H1 (cell line): ENCODE measurements around the gene CTSH. TPM values are rescaled to one million over a fixed set of nuclear protein-coding genes. Genes with fewer than 3 reads are reported as not detected.

Source experiments
- CTCF ChIA-PET: fragments of 300-600 bp; sonication (Branson Sonifier 250); formaldehyde crosslinking; loops from one replicate; lab custom pipeline; 2021; ENCODE audit not compliant: partially characterized antibody; lab: Charles Lee
- POLR2A ChIA-PET: fragments of 300-600 bp; sonication (Branson Sonifier 250); formaldehyde crosslinking; loops from one replicate; lab custom pipeline; 2021; ENCODE audit warnings: inconsistent platforms; ENCODE audit not compliant: partially characterized antibody; lab: Charles Lee
- DNase-seq, 2 experiments: peaks; one replicate each; pipeline versions ENCODE4 v3.0.0 to v3.0.0-alpha.2; 2010 to 2022; ENCODE audit warnings: low spot score in 2 of 2, low read depth in 1 of 2, mixed read lengths in 1 of 2
- FAIRE-seq: peaks from 2 replicates; lab custom pipeline; 2011; peaks lifted over from hg19 to GRCh38; lab: Jason Lieb, UNC
- H2AFZ ChIP-seq: 2 replicates; pipeline ENCODE4 v1.8.1; 2012; ENCODE audit warnings: low read length, inconsistent platforms
- H2AK5ac ChIP-seq: 2 replicates; pipeline ENCODE4 v1.6.1; 2013; ENCODE audit warnings: low read depth, low read length
- H2BK120ac ChIP-seq: replicated peaks from 2 replicates; pipeline ENCODE3; 2013; ENCODE audit warnings: low read depth, low read length, inconsistent platforms
- H2BK12ac ChIP-seq: 2 replicates; pipeline ENCODE4 v1.6.1; 2013; ENCODE audit warnings: low read depth, low read length
- H2BK15ac ChIP-seq: 2 replicates; pipeline ENCODE4 v1.6.1; 2013; ENCODE audit warnings: low read length
- H2BK20ac ChIP-seq: 2 replicates; pipeline ENCODE4 v1.6.1; 2013; ENCODE audit warnings: low read length
- H2BK5ac ChIP-seq: 2 replicates; pipeline ENCODE4 v1.6.1; 2013; ENCODE audit warnings: low read depth, low read length
- H3K14ac ChIP-seq: 2 replicates; pipeline ENCODE4 v1.6.1; 2013; ENCODE audit warnings: inconsistent platforms; ENCODE audit not compliant: insufficient read length
- H3K18ac ChIP-seq: 2 replicates; pipeline ENCODE4 v1.6.1; 2013; ENCODE audit warnings: low read length; ENCODE audit errors: extremely low read depth
- H3K23ac ChIP-seq: 2 replicates; pipeline ENCODE4 v1.6.1; 2013; ENCODE audit warnings: inconsistent platforms; ENCODE audit not compliant: insufficient read length
- H3K23me2 ChIP-seq: 2 replicates; pipeline ENCODE4 v1.6.1; 2013; ENCODE audit warnings: low read depth, low read length
- H3K27ac ChIP-seq: 2 replicates; pipeline ENCODE4 v1.6.1; 2011; ENCODE audit warnings: low read depth, low read length, inconsistent platforms
- H3K27me3 ChIP-seq, 4 experiments: replicated peaks in 1 of 4; 1 replicate in 1 of 4; 2 replicates in 3 of 4; pipeline versions ENCODE4 v1.6.1 to v1.8.1; 2011 to 2013; ENCODE audit warnings: low read length in 3 of 4, mild to moderate bottlenecking in 3 of 4, inconsistent platforms in 2 of 4, mixed read lengths in 2 of 4, moderate library complexity in 1 of 4; ENCODE audit not compliant: control insufficient read depth in 3 of 4, insufficient read depth in 3 of 4; ENCODE audit errors: extremely low read depth in 1 of 4
- H3K36me3 ChIP-seq, 4 experiments: 2 replicates each; pipeline versions ENCODE4 v1.6.1 to v1.8.1; 2011 to 2013; ENCODE audit warnings: mild to moderate bottlenecking in 4 of 4, low read length in 3 of 4, moderate library complexity in 2 of 4, control low read depth in 1 of 4, inconsistent platforms in 1 of 4; ENCODE audit not compliant: insufficient read depth in 4 of 4, control insufficient read depth in 2 of 4
- H3K4ac ChIP-seq: replicated peaks from 2 replicates; pipeline ENCODE3; 2013; ENCODE audit warnings: low read length, low read depth, mixed read lengths, inconsistent platforms; ENCODE audit not compliant: insufficient read length
- H3K4me1 ChIP-seq, 4 experiments: replicated peaks in 1 of 4; 1 replicate in 1 of 4; 2 replicates in 3 of 4; pipeline versions ENCODE4 v1.6.1 to v1.8.1; 2011 to 2013; ENCODE audit warnings: low read length in 3 of 4, inconsistent platforms in 2 of 4, mixed read lengths in 1 of 4; ENCODE audit not compliant: insufficient read depth in 4 of 4, control insufficient read depth in 3 of 4
- H3K4me2 ChIP-seq, 2 experiments: 2 replicates each; pipeline versions ENCODE4 v1.6.1 to v1.8.1; 2011 to 2013; ENCODE audit warnings: low read depth in 2 of 2, low read length in 2 of 2, control low read depth in 1 of 2, inconsistent platforms in 1 of 2, mild to moderate bottlenecking in 1 of 2; ENCODE audit not compliant: insufficient read depth in 1 of 2
- H3K4me3 ChIP-seq, 4 experiments: fragments of 200-600, 300-600 bp in 1 of 4; sonication (generic), shearing (Covaris generic), sonication (Bioruptor Twin) in 1 of 4; 2 replicates each; pipeline versions ENCODE4 v1.5.1 to v1.8.1; 2011 to 2016; ENCODE audit warnings: low read length in 4 of 4, low read depth in 3 of 4, control low read depth in 2 of 4, inconsistent platforms in 2 of 4, mild to moderate bottlenecking in 2 of 4, mixed read lengths in 1 of 4, moderate library complexity in 1 of 4; ENCODE audit not compliant: insufficient read depth in 2 of 4; ENCODE audit errors: extremely low read depth in 1 of 4
- H3K56ac ChIP-seq: replicated peaks from 2 replicates; pipeline ENCODE3; 2013; ENCODE audit warnings: low read depth, mild to moderate bottlenecking, mixed read lengths, low read length, inconsistent platforms; ENCODE audit not compliant: insufficient read length
- H3K79me1 ChIP-seq: 2 replicates; pipeline ENCODE4 v1.6.1; 2013; ENCODE audit warnings: low read depth, low read length, control low read depth
- H3K79me2 ChIP-seq, 2 experiments: 2 replicates each; pipeline versions ENCODE4 v1.6.1 to v1.8.1; 2012 to 2013; ENCODE audit warnings: low read length in 2 of 2, mild to moderate bottlenecking in 2 of 2, inconsistent platforms in 1 of 2; ENCODE audit not compliant: insufficient read depth in 2 of 2, control insufficient read depth in 1 of 2
- H3K9ac ChIP-seq, 4 experiments: replicated peaks in 1 of 4; 1 replicate in 1 of 4; 2 replicates in 3 of 4; pipeline versions ENCODE4 v1.6.1 to v1.8.1; 2011 to 2013; ENCODE audit warnings: low read depth in 3 of 4, low read length in 3 of 4, control low read depth in 2 of 4, mild to moderate bottlenecking in 2 of 4, moderate library complexity in 2 of 4, inconsistent platforms in 1 of 4; ENCODE audit errors: extremely low read depth in 1 of 4
- H3K9me3 ChIP-seq, 2 experiments: 2 replicates each; pipeline versions ENCODE4 v1.6.1 to v1.8.1; 2012 to 2013; ENCODE audit warnings: mild to moderate bottlenecking in 2 of 2, moderate library complexity in 2 of 2, control low read depth in 1 of 2, inconsistent platforms in 1 of 2, low read depth in 1 of 2, low read length in 1 of 2, mixed read lengths in 1 of 2; ENCODE audit not compliant: insufficient read depth in 2 of 2
- H4K20me1 ChIP-seq, 2 experiments: replicated peaks in 1 of 2; 2 replicates each; pipeline versions ENCODE3 to v1.8.1; 2011 to 2013; ENCODE audit warnings: inconsistent platforms in 2 of 2, low read length in 2 of 2, mild to moderate bottlenecking in 1 of 2; ENCODE audit not compliant: insufficient read depth in 2 of 2, control insufficient read depth in 1 of 2
- H4K5ac ChIP-seq: 2 replicates; pipeline ENCODE4 v1.6.1; 2013; ENCODE audit warnings: low read length, low read depth, mixed read lengths, inconsistent platforms; ENCODE audit not compliant: insufficient read length
- H4K8ac ChIP-seq: 2 replicates; pipeline ENCODE4 v1.8.0; 2013; ENCODE audit warnings: mild to moderate bottlenecking, moderate library complexity, low read length, inconsistent platforms; ENCODE audit not compliant: insufficient read depth; ENCODE audit errors: extremely low read depth
- H4K91ac ChIP-seq: replicated peaks from 2 replicates; pipeline ENCODE3; 2013; ENCODE audit warnings: low read length, mixed read lengths, inconsistent platforms; ENCODE audit not compliant: insufficient read length
- GABPA ChIP-seq: IDR thresholded peaks from 2 replicates; pipeline ENCODE4 v1.6.1; 2011; ENCODE audit warnings: mild to moderate bottlenecking, low read length, moderate library complexity, borderline replicate concordance; ENCODE audit not compliant: insufficient read depth
- POU5F1 ChIP-seq: IDR thresholded peaks from 2 replicates; pipeline ENCODE4 v1.6.1; 2011; ENCODE audit warnings: low read depth, mild to moderate bottlenecking, low read length, moderate library complexity
- USF2 ChIP-seq: IDR thresholded peaks from 2 replicates; pipeline ENCODE4 v1.6.1; 2011; ENCODE audit warnings: low read length, improper control_type of control experiment
- WGBS, 2 experiments: shearing (Covaris generic) in 1 of 2; methylation state at CpG; one replicate each; pipeline versions ENCODE4 v1.1.6 to v1.1.7; 2013 to 2015; ENCODE audit warnings: low lambda C conversion rate in 2 of 2, mixed read lengths in 2 of 2, inconsistent platforms in 1 of 2, low coverage in 1 of 2, missing lambda C conversion rate in 1 of 2; ENCODE audit not compliant: insufficient replicate concordance in 2 of 2, insufficient coverage in 1 of 2, insufficient read length in 1 of 2; ENCODE audit errors: extremely low coverage in 1 of 2, missing lambda C conversion rate in 1 of 2; 5-methylcytosine and 5-hydroxymethylcytosine counted together
- polyA plus RNA-seq, 7 experiments: library from polyadenylated mRNA; depleted of rRNA in 3 of 7; stranded (reverse) in 5 of 7; unstranded in 2 of 7; fragments of >200 nt in 5 of 7; fragments of 200-250 nt in 2 of 7; gene quantifications; 1 replicate in 5 of 7; 2 replicates in 1 of 7; 4 replicates in 1 of 7; pipeline versions ENCODE4 v1.2.1 to v1.2.3, GENCODE V29; 2011 to 2013; ENCODE audit warnings: missing spikeins in 2 of 7, mixed read lengths in 2 of 7
- total RNA-seq: library from RNA; stranded (reverse); fragmentation: NEBNext Ultra II Directional; extraction: Animal tissue kit (Norgen Biotek cat#: 25700); gene quantifications from 2 replicates; pipeline ENCODE4 v1.2.1, GENCODE V29; 2021

The CTSH gene
- total and polyA plus RNA-seq, 2 of the 8 experiments (the other 6 are each of a cell fraction or from before 2014, with no cell fraction given) = 34.0 to 36.8 TPM

GRCh38 chr15:78881681-78882080, 63.2 kb downstream of the CTSH start:
- peaks cover 0 to 8% (median 2%) of the 10 kb centered on the region in 4 experiments; a peak in 1 of 7 replicates for H3K4me1 ChIP-seq
- H3K79me2 ChIP-seq = peaks cover 53 to 99% of the 10 kb centered on the region in 2 experiments
- H4K5ac ChIP-seq = no peak overlapping the region
- TF ChIP-seq POU5F1 (no peak), USF2 (no peak), GABPA (no peak)
- H2BK120ac ChIP-seq = no peak overlapping the region
- no peak overlapping the region for H3K23ac ChIP-seq
- WGBS, 2 experiments = 94% methylated on average over 1 of the region's 1 CpG; no CpG with 5 or more reads in 1 of the 2 experiments
- no peak overlapping the region for H2AFZ ChIP-seq
- no peaks in the 10 kb centered on the region for H3K9me3 ChIP-seq
- no peaks in the 10 kb centered on the region for H3K79me1 ChIP-seq
- no peaks in the 10 kb centered on the region for H3K27me3 ChIP-seq
- H4K20me1 ChIP-seq = peaks cover 23 to 50% of the 10 kb centered on the region in 2 experiments
- H3K9ac ChIP-seq = no peak overlapping the region
- no peak overlapping the region for H3K4me2 ChIP-seq
- no peak overlapping the region for H2BK12ac ChIP-seq
- no peak for FAIRE-seq
- H3K4ac ChIP-seq = no peak overlapping the region
- no peak overlapping the region for H2BK20ac ChIP-seq
- no peaks in the 10 kb centered on the region for H3K23me2 ChIP-seq
- no peak overlapping the region for H3K14ac ChIP-seq
- no peak for DNase-seq
- CTCF ChIA-PET = interaction anchor here (0.6 kb wide), 1 partner anchor 141 kb away, joined by 3 read pairs; no protein-coding TSS in a partner anchor
- H2BK5ac ChIP-seq = no peak overlapping the region
- H4K8ac ChIP-seq = no peak overlapping the region
- H3K56ac ChIP-seq = no peak overlapping the region
- H2AK5ac ChIP-seq = no peak overlapping the region
- peaks cover 8 to 70% (median 32%) of the 10 kb centered on the region in 4 experiments for H3K36me3 ChIP-seq
- no peak overlapping the region for H3K4me3 ChIP-seq
- POLR2A ChIA-PET = interaction anchor here (1.1 to 2.3 kb wide), 4 partner anchors 9 to 14 kb away, joined by 3 to 14 read pairs (median 4); partner anchors contain the start of gene MORF4L1
- no peak overlapping the region for H3K18ac ChIP-seq
- no peak overlapping the region for H2BK15ac ChIP-seq
- H3K27ac ChIP-seq = no peak overlapping the region
- H4K91ac ChIP-seq = no peak overlapping the region
